Melanocyte of skin (primary cell): Measurements from ENCODE around the gene STBD1. TPM values are rescaled to one million over a fixed set of nuclear protein-coding genes. Genes with fewer than 3 reads are reported as not detected.

Source experiments
- small RNA-seq, 2 donors: library from RNA; depleted of rRNA; stranded (forward); fragments of <200 nt; gene quantifications; one replicate each; pipeline ENCODE3, GENCODE V24; 2012
- total RNA-seq, 2 donors: library from RNA; depleted of rRNA; stranded (reverse); fragments of >200 nt; gene quantifications; 2 replicates each; pipeline ENCODE4 v1.2.3, GENCODE V29; 2012

Gene STBD1
- total RNA-seq: 1 to 10 TPM; 1.4 to 3.3 TPM

DNA sequence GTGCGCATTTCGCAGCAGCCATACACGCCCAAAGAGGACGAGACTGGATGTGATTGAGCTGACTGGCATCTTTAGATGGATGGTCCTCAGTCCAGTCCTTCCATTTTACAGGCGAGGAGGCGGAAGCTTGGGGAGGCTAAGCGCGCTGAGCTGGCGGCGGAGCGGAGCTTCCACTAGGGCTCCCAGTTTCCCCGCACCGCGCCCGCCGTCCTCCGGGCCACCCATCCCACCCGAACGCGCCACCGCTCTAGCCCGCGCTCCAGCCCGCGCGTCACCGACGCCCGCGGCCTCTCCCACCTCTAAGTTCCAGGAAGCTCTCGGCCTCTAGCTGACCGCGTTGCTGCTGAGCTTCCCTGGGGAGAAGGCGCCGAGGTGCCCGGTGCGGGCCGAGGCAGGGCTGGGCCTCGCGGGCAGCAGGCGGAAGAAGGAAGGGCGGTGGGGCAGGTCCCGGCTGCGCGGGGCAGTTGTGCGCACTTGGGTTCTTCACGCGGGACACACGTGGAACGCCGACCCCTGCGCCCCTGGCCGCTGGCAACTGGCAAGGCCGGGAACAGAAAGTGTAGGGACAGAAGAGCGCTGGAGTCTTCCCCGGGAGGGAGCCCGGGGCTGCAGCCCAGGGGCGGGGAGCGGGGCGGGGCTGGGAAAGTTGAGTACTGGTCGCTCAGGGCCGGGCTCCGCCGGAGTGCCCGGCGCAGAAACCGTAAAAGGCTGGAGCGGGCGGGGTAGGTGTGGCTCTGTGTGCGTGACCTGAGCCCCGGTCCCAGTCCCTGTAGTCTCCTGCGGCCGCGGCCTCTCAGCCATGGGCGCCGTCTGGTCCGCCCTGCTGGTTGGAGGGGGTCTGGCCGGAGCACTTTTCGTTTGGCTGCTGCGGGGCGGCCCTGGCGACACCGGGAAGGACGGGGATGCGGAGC, at the start of gene STBD1:
Gene STBD1, plus strand, starts transcription at position 763 of the 911 bp plus-strand sequence. Its CDS starts 37 bp downstream, at position 800.

Small RNAs within 50 kb of the gene (small RNA-seq; reads per million reads assigned to genes)
- gene RNU6-1000P: 0 reads per million in 2 donors

Other genes with a start within 250 kb of the STBD1 start
- 1 to 10 TPM; 2.4 to 3.3 TPM for gene ART3, start 232.0 kb upstream of the STBD1 start, total RNA-seq
- 10 to 100 TPM; 24.8 to 44.6 TPM for gene NUP54, start 158.3 kb upstream of the STBD1 start, total RNA-seq
- gene SCARB2, start 92.9 kb upstream of the STBD1 start, total RNA-seq: 100 to 1,000 TPM; 168 to 243 TPM
- gene FAM47E, start 55.0 kb upstream of the STBD1 start, total RNA-seq: under 1 TPM; under 0.01 to 0.34 TPM
- gene CCDC158, start 114.4 kb downstream of the STBD1 start, total RNA-seq: under 1 TPM in 1 of 2 donors, not detected in 1; under 0.01 TPM
- under 1 TPM; under 0.01 to 0.33 TPM for gene SHROOM3, start 128.5 kb downstream of the STBD1 start, total RNA-seq